Stimulated activated effector memory CD8-positive, alpha-beta T cell treated with anti-CD3 and anti-CD28 coated beads, Interleukin-12 subunit alpha, Interleukin-12 subunit beta, amount 100 ng/mL, for 72 hours (primary cell): ENCODE data around the gene OR56B4.
"Not testable (repeated sequence)": the region's sequence is repeated elsewhere in the genome, so short reads cannot be mapped to it uniquely, and the experiment has no call there.

Source experiments
- ATAC-seq: fragments of 150-1000 bp; cut with Tn5 transposase; 2 replicates; pipeline ENCODE4 v1.10.0; 2021
- DNase-seq, 2 donors: peaks; one replicate each; pipeline ENCODE4 v3.0.0; 2021 to 2022; ENCODE audit warnings: low spot score in 2 of 2
- H3K27ac Mint-ChIP-seq: one replicate; pipeline ENCODE4 v1.8.0; 2022; ENCODE audit warnings: mild to moderate bottlenecking, mixed read lengths
- H3K36me3 Mint-ChIP-seq: one replicate; pipeline ENCODE4 v1.8.0; 2022; ENCODE audit warnings: mild to moderate bottlenecking, mixed read lengths
- H3K4me1 Mint-ChIP-seq: one replicate; pipeline ENCODE4 v1.8.0; 2022; ENCODE audit warnings: mixed read lengths
- H3K4me3 Mint-ChIP-seq: one replicate; pipeline ENCODE4 v1.8.0; 2022; ENCODE audit warnings: mild to moderate bottlenecking, mixed read lengths
- H3K9me3 Mint-ChIP-seq: one replicate; pipeline ENCODE4 v1.8.0; 2022; ENCODE audit warnings: mixed read lengths

The OR56B4 gene

DNA sequence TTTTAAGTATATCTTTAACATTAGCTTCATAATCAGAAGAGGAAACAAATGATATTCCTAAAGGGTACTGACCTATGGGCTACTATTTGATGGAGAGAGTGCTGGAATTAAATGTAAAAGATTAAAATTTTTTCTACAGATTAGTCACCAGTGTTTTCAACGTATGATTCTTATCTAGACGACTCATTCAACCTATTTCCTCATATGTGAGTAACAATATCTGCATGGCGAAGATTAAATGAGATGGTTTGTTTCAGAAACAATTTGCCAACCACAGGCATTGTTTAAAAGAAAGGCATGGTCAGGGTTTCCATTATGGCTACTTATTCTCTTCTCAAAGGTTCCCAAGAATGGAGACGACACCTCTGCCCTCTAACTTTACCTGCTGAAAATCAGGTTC lies 20.4 kb downstream of the OR56B4 start:
- Mint-ChIP-seq H3K4me1 (no peaks in the 10 kb centered on the region), H3K36me3 (no peaks in the 10 kb centered on the region), H3K27ac (no peak overlapping the region), H3K9me3 (no peaks in the 10 kb centered on the region), H3K4me3 (no peak overlapping the region)
- ATAC-seq (peak; percentile 61), DNase-seq (no peak)

DNA sequence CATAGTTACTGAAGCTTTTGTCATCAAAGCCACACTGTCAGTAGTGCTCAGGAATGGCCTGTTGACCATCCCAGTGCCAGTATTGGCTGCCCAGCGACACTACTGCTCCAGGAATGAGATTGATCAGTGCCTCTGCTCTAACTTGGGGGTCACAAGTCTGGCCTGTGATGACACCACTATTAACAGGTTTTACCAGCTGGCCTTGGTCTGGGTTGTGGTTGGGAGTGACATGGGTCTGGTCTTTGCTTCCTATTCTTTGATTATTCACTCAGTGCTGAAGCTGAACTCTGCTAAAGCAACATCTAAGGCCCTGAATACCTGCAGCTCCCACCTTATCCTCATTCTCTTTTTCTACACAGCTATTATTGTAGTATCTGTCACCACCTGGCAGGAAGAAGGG lies 21.5 kb downstream of the OR56B4 start:
- Mint-ChIP-seq H3K4me1 (no peaks in the 10 kb centered on the region), H3K27ac (no peak overlapping the region), H3K9me3 (no peaks in the 10 kb centered on the region), H3K4me3 (no peak overlapping the region), H3K36me3 (no peaks in the 10 kb centered on the region)
- no peak for DNase-seq
- no peak for ATAC-seq

DNA sequence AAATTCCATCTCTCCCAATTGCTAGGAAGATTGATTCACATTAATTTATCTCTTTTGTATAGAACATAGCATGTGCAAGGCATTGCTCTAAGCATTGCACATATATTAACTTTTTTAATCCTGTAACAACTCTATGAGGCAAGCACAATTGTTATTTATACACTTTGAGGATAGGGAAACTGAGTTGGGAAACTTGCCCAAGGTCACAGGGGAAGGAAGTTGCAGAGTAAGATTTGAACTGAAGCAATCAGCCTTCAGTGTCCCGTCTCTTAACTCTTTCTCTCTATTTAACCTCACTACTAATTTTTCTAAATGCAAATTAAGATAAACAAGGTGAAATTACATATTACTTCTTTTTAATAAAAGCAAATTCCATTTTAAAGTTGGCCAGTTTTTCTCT lies 22.2 kb downstream of the OR56B4 start:
- no peak overlapping the region for H3K4me3 Mint-ChIP-seq
- no peak for DNase-seq

DNA sequence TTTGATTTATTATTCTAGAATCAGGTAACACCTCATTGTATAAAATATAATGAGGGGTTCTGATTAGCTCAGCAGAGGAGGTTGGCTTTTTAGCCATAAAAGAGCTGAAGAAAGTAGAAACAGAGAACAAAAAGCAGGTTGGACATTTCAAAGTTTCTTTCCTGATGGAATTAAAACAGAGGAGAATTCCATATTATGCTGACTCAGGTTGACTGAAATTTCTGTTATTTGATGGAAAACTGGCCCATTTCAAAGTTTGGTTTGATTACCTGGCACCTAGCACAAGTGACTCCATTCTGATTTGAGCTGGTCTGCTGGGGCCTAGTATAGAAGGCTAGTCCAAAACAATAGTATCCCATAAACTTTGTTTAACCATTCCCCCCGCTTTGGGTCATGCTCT lies 24.9 kb downstream of the OR56B4 start:
- Mint-ChIP-seq H3K27ac (no peak overlapping the region), H3K36me3 (no peaks in the 10 kb centered on the region), H3K4me3 (no peak overlapping the region), H3K9me3 (no peaks in the 10 kb centered on the region), H3K4me1 (no peaks in the 10 kb centered on the region)
- DNase-seq, result no peak
- no peak for ATAC-seq

More for the DNA sequence above, 22.2 kb downstream of the OR56B4 start:
- H3K4me1 Mint-ChIP-seq, result no peaks in the 10 kb centered on the region
- H3K36me3 Mint-ChIP-seq, result no peaks in the 10 kb centered on the region
- H3K9me3 Mint-ChIP-seq, result no peaks in the 10 kb centered on the region
- ATAC-seq, result no peak
- no peak overlapping the region for H3K27ac Mint-ChIP-seq

DNA sequence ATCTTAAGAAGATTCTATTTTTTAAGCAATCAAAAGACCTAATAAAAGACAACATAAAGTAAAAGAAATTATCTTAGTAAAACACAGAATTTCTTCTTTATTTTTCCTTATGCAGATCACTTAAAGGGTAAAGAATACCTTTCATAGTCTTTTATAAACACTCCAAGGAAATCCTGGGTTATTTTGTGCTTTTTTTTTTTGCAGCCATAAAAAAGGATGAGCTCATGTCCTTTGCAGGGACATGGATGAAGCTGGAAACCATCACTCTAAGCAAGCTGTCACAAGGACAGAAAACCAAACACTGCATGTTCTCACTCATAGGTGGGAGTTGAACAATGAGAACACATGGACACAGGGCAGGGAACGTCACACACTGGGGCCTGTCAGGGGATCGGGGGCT lies 28.5 kb downstream of the OR56B4 start:
- H3K4me3 Mint-ChIP-seq, ATAC-seq, DNase-seq, H3K36me3 Mint-ChIP-seq, H3K9me3 Mint-ChIP-seq, H3K4me1 Mint-ChIP-seq, H3K27ac Mint-ChIP-seq: not testable (repeated sequence)

DNA sequence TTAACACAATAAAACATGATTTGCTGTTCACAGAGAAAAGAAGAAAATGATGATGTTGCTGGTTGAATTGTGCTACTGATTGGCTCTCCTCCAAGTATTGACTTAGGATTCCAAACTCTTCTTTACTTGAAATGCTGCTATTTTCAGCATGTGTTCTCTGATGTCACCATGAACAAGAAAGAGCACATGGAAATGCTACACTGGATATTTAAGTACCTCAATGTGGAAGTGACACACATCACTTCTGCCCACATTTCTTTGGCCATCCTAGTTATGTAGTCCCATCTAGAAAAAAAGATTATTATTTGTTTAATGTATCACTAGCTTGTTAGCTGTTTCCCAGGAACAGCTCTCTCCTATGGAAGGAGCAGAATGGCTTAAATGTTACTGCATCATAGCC lies 35.5 kb downstream of the OR56B4 start:
- no peaks in the 10 kb centered on the region for H3K4me1 Mint-ChIP-seq
- H3K9me3 Mint-ChIP-seq, result no peaks in the 10 kb centered on the region
- DNase-seq (no peak), ATAC-seq (no peak)
- no peak overlapping the region for H3K4me3 Mint-ChIP-seq
- H3K36me3 Mint-ChIP-seq, result no peaks in the 10 kb centered on the region
- no peak overlapping the region for H3K27ac Mint-ChIP-seq

DNA sequence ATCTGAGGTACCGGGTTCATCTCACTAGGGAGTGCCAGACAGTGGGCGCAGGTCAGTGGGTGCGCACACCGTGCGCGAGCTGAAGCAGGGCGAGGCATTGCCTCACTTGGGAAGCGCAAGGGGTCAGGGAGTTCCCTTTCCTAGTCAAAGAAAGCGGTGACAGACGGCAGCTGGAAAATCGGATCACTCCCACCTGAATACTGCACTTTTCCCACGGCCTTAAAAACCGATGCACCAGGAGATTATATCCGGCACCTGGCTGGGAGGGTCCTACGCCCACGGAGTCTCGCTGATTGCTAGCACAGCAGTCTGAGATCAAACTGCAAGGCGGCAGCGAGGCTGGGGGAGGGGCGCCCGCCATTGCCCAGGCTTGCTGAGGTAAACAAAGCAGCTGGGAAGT lies 36.3 kb downstream of the OR56B4 start:
- not testable (repeated sequence) for H3K4me1 Mint-ChIP-seq, H3K36me3 Mint-ChIP-seq, DNase-seq, H3K4me3 Mint-ChIP-seq, H3K9me3 Mint-ChIP-seq, ATAC-seq, H3K27ac Mint-ChIP-seq

DNA sequence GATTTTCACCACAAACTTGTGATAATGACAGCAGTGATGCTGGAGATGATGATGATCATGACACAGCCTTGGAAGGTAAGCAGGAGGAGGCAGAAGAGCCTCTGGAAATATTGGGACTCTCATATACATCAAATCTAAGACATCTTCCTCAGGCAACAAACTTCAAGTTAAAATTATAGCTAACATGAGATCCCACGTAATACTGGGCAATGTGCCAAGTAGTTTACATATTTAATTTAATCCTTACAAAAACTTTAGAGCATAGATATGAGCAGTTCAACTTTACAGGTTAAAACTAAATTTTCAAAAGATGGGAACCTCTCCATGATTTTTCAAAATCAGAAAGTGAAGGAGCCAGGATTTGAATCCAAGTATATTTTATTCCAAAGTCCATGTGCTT lies 43.6 kb downstream of the OR56B4 start:
- Mint-ChIP-seq H3K27ac (no peak overlapping the region), H3K9me3 (no peaks in the 10 kb centered on the region), H3K36me3 (no peaks in the 10 kb centered on the region), H3K4me3 (no peak overlapping the region), H3K4me1 (no peaks in the 10 kb centered on the region)
- DNase-seq (no peak), ATAC-seq (no peak)

DNA sequence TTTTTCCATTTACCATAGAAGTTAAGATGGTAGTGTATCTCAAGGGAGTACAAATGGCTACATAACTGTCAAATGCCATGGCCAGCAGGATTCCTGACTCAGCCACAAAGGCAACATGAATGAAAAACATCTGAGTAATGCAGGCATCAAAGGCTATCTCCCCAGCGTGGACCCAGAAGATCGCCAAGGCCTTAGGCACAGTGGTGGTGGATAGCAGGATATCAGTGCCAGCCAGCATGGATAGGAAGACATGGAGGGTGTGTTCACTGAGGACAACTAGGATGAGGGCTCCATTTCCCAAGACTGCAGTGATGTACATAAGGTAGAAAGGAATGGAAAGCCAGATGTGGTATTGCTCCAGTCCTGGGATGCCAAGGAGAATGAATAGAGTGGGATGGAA lies 44.6 kb downstream of the OR56B4 start:
- H3K4me1 Mint-ChIP-seq, result no peaks in the 10 kb centered on the region
- ATAC-seq, result no peak

DNA sequence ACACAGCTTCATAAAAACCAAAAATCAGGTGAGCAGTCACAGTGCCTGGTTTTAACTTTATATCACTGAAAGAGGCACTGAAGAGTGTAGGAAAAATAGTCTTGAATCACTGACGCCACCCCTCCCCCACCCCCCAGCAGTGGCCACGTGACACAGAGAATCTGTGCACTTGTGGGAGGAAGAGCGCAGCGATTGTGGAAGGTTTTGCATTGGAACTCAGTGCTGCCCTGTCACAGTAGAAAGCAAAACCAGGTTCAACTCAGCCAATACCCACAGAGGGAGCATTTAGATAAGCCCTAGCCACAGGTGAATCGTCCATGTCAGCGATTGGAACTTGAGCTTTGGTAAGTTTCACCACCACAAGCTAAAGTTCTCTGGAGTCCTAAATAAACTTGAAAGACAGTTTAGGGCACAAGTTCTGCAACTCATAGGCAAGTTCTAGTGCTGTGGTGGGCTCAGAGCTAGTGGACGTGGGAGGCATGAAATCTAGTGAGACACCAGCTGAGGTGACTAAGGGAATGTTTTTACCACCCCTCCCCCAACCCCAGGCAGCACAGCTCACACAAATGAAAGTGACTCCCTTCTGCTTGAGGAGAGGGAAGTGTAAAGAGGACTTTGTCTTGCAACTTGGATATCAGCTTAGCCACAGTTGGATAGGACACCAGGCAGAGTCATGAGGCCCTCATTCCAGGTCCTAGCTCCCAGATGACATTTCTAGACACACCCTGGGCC lies 49.3 kb downstream of the OR56B4 start:
- Mint-ChIP-seq H3K4me1 (no peaks in the 10 kb centered on the region), H3K36me3 (no peaks in the 10 kb centered on the region), H3K4me3 (no peak overlapping the region), H3K27ac (no peak overlapping the region), H3K9me3 (no peaks in the 10 kb centered on the region)
- ATAC-seq (peak; percentile 45), DNase-seq (no peak)

More for the DNA sequence above, 44.6 kb downstream of the OR56B4 start:
- no peak overlapping the region for H3K27ac Mint-ChIP-seq
- H3K36me3 Mint-ChIP-seq, result no peaks in the 10 kb centered on the region
- no peak for DNase-seq
- no peak overlapping the region for H3K4me3 Mint-ChIP-seq
- H3K9me3 Mint-ChIP-seq, result no peaks in the 10 kb centered on the region
